HepG2 (cell line): Measurements from ENCODE around the gene CERS4. TPM values are rescaled to one million over a fixed set of nuclear protein-coding genes. Genes with fewer than 3 reads are reported as not detected.

Experiments
- ARHGAP35 ChIP-seq: sonication (generic); formaldehyde crosslinking; IDR thresholded peaks from 2 replicates; pipeline ENCODE4 v1.9.0; 2022; ENCODE audit warnings: mild to moderate bottlenecking, inconsistent platforms, moderate library complexity, missing genetic modification reagents, borderline replicate concordance
- GLI4 ChIP-seq: sonication (generic); formaldehyde crosslinking; IDR thresholded peaks from 2 replicates; pipeline ENCODE4 v1.5.1; 2020; ENCODE audit warnings: missing genetic modification reagents, mild to moderate bottlenecking, moderate library complexity, borderline replicate concordance
- HDAC6 ChIP-seq: fragments of 200-600 bp; sonication (generic); IDR thresholded peaks from 2 replicates; pipeline ENCODE4 v1.7.0; 2017; ENCODE audit warnings: mild to moderate bottlenecking, antibody characterized with exemption, low read length, low read depth
- HHEX ChIP-seq: IDR thresholded peaks from 2 replicates; pipeline ENCODE4 v1.6.1; 2016; ENCODE audit warnings: control low read depth
- JDP2 ChIP-seq: sonication (generic); formaldehyde crosslinking; IDR thresholded peaks from 2 replicates; pipeline ENCODE4 v1.8.1; 2022; ENCODE audit warnings: missing genetic modification reagents, borderline replicate concordance
- PCBP1 ChIP-seq: fragments of 200-400 bp; formaldehyde crosslinking; IDR thresholded peaks from 2 replicates; pipeline ENCODE4 v1.6.1; 2017; ENCODE audit warnings: mild to moderate bottlenecking, low read depth, low read length, borderline replicate concordance
- RARA ChIP-seq: IDR thresholded peaks from 2 replicates; pipeline ENCODE4 v1.6.1; 2016; ENCODE audit warnings: missing genetic modification reagents, missing compliant biosample characterization
- REPIN1 ChIP-seq: sonication (generic); formaldehyde crosslinking; IDR thresholded peaks from 2 replicates; pipeline ENCODE4 v1.8.0; 2022; ENCODE audit warnings: missing genetic modification reagents, low read depth, mild to moderate bottlenecking, borderline replicate concordance
- SMARCE1 ChIP-seq: fragments of 450-650 bp; IDR thresholded peaks from 2 replicates; pipeline ENCODE4 v1.6.1; 2017; ENCODE audit warnings: borderline replicate concordance
- SP2 ChIP-seq: sonication (generic); formaldehyde crosslinking; IDR thresholded peaks from 2 replicates; pipeline ENCODE4 v1.5.1; 2020; ENCODE audit warnings: mild to moderate bottlenecking, missing genetic modification reagents
- TBX2 ChIP-seq: sonication (generic); formaldehyde crosslinking; IDR thresholded peaks from 2 replicates; pipeline ENCODE4 v1.5.0; 2020; ENCODE audit warnings: missing genetic modification reagents, mild to moderate bottlenecking, borderline replicate concordance
- YY1 ChIP-seq: IDR thresholded peaks from 2 replicates; pipeline ENCODE4 v1.6.1; 2011; ENCODE audit warnings: low read length, low read depth, moderate library complexity, mild to moderate bottlenecking; ENCODE audit not compliant: insufficient read depth, insufficient replicate concordance
- ZBTB42 ChIP-seq: sonication (generic); formaldehyde crosslinking; IDR thresholded peaks from 2 replicates; pipeline ENCODE4 v1.5.0; 2020; ENCODE audit warnings: mild to moderate bottlenecking, missing genetic modification reagents
- ZNF136 ChIP-seq: sonication (generic); formaldehyde crosslinking; IDR thresholded peaks from 2 replicates; pipeline ENCODE4 v1.8.1; 2022; ENCODE audit warnings: low read depth, mild to moderate bottlenecking, moderate library complexity, missing genetic modification reagents
- ZNF281 ChIP-seq: sonication (generic); formaldehyde crosslinking; IDR thresholded peaks from 2 replicates; pipeline ENCODE4 v1.4.0; 2020; ENCODE audit warnings: missing genetic modification reagents, borderline replicate concordance
- ZNF350 ChIP-seq: sonication (generic); formaldehyde crosslinking; IDR thresholded peaks from 2 replicates; pipeline ENCODE4 v1.4.0; 2020; ENCODE audit warnings: mild to moderate bottlenecking, low read depth, missing genetic modification reagents, borderline replicate concordance
- ZNF546 ChIP-seq: sonication (generic); formaldehyde crosslinking; conservative IDR thresholded peaks from 2 replicates; pipeline ENCODE4 v1.8.1; 2023; ENCODE audit warnings: mild to moderate bottlenecking, missing genetic modification reagents
- ZNF558 ChIP-seq: sonication (generic); formaldehyde crosslinking; IDR thresholded peaks from 2 replicates; pipeline ENCODE4 v1.9.0; 2022; ENCODE audit warnings: mild to moderate bottlenecking, missing genetic modification reagents, borderline replicate concordance
- ZNF563 ChIP-seq: sonication (generic); formaldehyde crosslinking; IDR thresholded peaks from 2 replicates; pipeline ENCODE4 v1.8.0; 2022; ENCODE audit warnings: mild to moderate bottlenecking, moderate library complexity, missing genetic modification reagents
- ZNF747 ChIP-seq: sonication (generic); formaldehyde crosslinking; IDR thresholded peaks from 2 replicates; pipeline ENCODE4 v1.8.1; 2023; ENCODE audit warnings: missing genetic modification reagents, mild to moderate bottlenecking, borderline replicate concordance
- polyA plus RNA-seq, 8 experiments: library from polyadenylated mRNA; depleted of rRNA in 3 of 8; stranded (reverse) in 7 of 8; unstranded in 1 of 8; fragments of >200 nt; fragmentation: Illumina TruSeq in 4 of 8; extraction: Trizol in 4 of 8; gene quantifications; 2 replicates each; pipeline versions ENCODE4 v1.2.1 to v1.2.3, GENCODE V29; 2011 to 2016; ENCODE audit warnings: low read depth in 4 of 8, missing spikeins in 1 of 8, mixed read lengths in 1 of 8; ENCODE audit not compliant: insufficient read depth in 1 of 8
- total RNA-seq, 5 experiments: library from RNA; depleted of rRNA; stranded (reverse); fragments of >200 nt; fragmentation: Illumina TruSeq; extraction: Trizol; gene quantifications; 2 replicates each; pipeline ENCODE4 v1.2.3, GENCODE V29; 2016; ENCODE audit warnings: low read depth in 1 of 5
- TF ChIP-seq, protein P1 (sequence below): IDR thresholded peaks from 2 replicates; pipeline ENCODE4 v1.6.1; 2016; ENCODE audit warnings: missing genetic modification reagents, missing compliant biosample characterization
- TF ChIP-seq, protein P2 (sequence below): sonication (generic); formaldehyde crosslinking; IDR thresholded peaks from 2 replicates; pipeline ENCODE4 v1.8.1; 2023; ENCODE audit warnings: missing genetic modification reagents, inconsistent platforms, borderline replicate concordance

Gene CERS4
- total and polyA plus RNA-seq, 2 of the 13 experiments (the other 11 are each of a cell fraction or from before 2014, with no cell fraction given): 74.7 to 83.5 TPM

DNA sequence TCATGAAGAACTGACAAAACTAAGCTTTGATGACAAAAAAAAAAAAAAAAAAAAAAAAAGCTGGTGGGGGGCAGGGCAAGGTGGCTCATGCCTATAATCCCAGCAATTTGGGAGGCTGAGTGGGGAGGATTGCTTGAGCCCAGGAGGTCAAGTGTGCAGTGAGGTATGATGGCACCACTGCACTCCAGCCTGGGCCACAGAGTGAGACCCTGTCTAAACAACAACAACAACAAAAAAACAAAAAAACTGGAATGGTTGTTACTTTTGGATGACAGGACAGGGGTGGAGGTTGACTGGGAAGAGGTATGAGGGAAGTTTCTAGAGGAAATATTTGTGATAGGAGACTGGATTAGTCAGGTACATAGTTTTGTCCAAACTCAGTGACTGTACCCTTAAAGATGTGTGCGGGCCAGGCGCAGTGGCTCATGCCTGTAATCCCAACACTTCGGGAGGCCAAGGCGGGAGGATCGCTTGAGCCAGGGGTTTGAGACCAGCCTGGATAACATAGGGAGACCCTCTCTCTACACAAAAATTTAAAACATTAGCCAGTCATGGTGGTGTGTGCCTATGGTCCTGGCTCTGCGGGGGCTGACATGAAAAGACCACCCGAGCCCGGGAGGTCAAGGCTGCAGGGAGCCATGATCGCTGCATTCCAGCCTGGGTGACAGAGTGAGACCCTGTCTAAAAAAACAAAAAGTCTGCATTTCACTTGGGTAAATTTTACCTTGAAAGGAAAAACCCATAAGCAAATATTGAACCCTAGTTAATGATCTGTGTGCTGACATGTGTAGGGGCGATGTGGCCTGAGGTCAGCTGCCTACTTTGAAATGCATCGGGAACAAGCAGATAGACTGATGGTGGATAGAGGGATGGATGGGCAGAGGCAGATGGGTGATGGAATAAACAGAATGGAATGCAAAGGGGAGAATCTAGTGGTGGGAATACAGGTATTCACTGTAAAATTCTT lies 37.0 kb downstream of the CERS4 start (continued):
- TF ChIP-seq ZNF747 (CRISPR knock-in tag) (no peak; the same call in 1 of the 2 replicates), JDP2 (no peak), PCBP1 (no peak), ZNF558 (CRISPR knock-in tag) (no peak), YY1 (peak; percentile 64), ZNF563 (CRISPR knock-in tag) (no peak), ZNF281 (peak; percentile 39; the same call in 1 of the 2 replicates), REPIN1 (peak; percentile 85; the same call in 1 of the 2 replicates), HDAC6 (no peak), HHEX (CRISPR knock-in tag) (peak; percentile 80; the same call in 1 of the 2 replicates), ZBTB42 (CRISPR knock-in tag) (no peak), SMARCE1 (no peak), ZNF136 (CRISPR knock-in tag) (0 out of 2 replicates have a peak, but pooled peaks have one; percentile 8), ZNF546 (CRISPR knock-in tag) (no peak), RARA (peak; percentile 95), ARHGAP35 (CRISPR knock-in tag) (no peak), TBX2 (CRISPR knock-in tag) (peak; percentile 83), ZNF350 (peak; percentile 37; the same call in 1 of the 2 replicates), GLI4 (no peak), SP2 (CRISPR knock-in tag) (no peak)
- TF ChIP-seq, protein P1, sequence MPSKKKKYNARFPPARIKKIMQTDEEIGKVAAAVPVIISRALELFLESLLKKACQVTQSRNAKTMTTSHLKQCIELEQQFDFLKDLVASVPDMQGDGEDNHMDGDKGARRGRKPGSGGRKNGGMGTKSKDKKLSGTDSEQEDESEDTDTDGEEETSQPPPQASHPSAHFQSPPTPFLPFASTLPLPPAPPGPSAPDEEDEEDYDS (CRISPR knock-in tag): peak; percentile 68; the same call in 1 of the 2 replicates
- TF ChIP-seq, protein P2, sequence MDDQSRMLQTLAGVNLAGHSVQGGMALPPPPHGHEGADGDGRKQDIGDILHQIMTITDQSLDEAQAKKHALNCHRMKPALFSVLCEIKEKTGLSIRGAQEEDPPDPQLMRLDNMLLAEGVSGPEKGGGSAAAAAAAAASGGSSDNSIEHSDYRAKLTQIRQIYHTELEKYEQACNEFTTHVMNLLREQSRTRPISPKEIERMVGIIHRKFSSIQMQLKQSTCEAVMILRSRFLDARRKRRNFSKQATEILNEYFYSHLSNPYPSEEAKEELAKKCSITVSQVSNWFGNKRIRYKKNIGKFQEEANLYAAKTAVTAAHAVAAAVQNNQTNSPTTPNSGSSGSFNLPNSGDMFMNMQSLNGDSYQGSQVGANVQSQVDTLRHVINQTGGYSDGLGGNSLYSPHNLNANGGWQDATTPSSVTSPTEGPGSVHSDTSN (CRISPR knock-in tag): no peak
